ENCODE results near the gene SLC25A45. TPM values are rescaled to one million over a fixed set of nuclear protein-coding genes. Genes with fewer than 3 reads are reported as not detected.

The SLC25A45 gene
- total RNA-seq, 1 experiment from 2014 or later: 1.1 TPM

DNA sequence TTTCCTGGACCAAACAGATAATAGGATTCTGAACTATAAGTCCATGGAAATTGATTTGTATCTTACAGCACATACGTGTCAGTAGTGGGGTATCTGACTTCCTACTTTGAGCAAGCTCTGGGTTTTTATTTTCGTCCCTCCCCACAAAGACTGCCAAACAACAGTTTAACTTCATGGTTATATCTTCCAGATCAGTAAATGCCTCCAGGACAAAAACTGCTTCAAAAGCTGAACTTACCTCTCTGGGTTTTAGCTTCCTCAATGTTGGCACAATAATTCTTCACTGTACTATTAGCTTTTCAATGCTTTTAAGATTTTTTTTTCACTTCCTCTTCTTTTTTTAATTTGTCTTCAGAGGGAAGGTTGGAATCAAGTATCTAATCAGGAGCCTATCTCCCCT, 53.0 kb downstream of the SLC25A45 start:
- H3K14ac ChIP-seq (ENCODE audit: insufficient read depth, low read length): no peak overlapping the region
- H2BK12ac ChIP-seq (ENCODE audit: insufficient read length, low read depth, low read length): no peak overlapping the region
- H3K27me3 ChIP-seq (ENCODE audit: insufficient read depth, low read length): no peaks in the 10 kb centered on the region
- H2BK20ac ChIP-seq (ENCODE audit: low read depth, low read length, poor library complexity, severe bottlenecking): no peak overlapping the region
- H2AK5ac ChIP-seq (ENCODE audit: insufficient read length, low read length): no peak overlapping the region
- no peak overlapping the region for H3K23ac ChIP-seq (ENCODE audit: insufficient read length, low read depth, low read length)
- peaks cover 8 to 9% of the 10 kb centered on the region in 2 experiments for H3K4me1 Mint-ChIP-seq
- no peak overlapping the region for H3T11ph ChIP-seq (ENCODE audit: low read length)
- H4K5ac ChIP-seq (ENCODE audit: insufficient read length, low read depth, low read length): no peak overlapping the region
- peak overlapping the region; percentile 59 for H2AFZ ChIP-seq (ENCODE audit: low read length)
- TF ChIP-seq, protein P1, sequence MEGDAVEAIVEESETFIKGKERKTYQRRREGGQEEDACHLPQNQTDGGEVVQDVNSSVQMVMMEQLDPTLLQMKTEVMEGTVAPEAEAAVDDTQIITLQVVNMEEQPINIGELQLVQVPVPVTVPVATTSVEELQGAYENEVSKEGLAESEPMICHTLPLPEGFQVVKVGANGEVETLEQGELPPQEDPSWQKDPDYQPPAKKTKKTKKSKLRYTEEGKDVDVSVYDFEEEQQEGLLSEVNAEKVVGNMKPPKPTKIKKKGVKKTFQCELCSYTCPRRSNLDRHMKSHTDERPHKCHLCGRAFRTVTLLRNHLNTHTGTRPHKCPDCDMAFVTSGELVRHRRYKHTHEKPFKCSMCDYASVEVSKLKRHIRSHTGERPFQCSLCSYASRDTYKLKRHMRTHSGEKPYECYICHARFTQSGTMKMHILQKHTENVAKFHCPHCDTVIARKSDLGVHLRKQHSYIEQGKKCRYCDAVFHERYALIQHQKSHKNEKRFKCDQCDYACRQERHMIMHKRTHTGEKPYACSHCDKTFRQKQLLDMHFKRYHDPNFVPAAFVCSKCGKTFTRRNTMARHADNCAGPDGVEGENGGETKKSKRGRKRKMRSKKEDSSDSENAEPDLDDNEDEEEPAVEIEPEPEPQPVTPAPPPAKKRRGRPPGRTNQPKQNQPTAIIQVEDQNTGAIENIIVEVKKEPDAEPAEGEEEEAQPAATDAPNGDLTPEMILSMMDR (conservative IDR thresholded peaks at IDR 0.05): no peak
- no peaks in the 10 kb centered on the region for H3K79me1 ChIP-seq (ENCODE audit: insufficient read depth, low read depth, low read length, poor library complexity, severe bottlenecking)
- no peak overlapping the region for H3K9ac ChIP-seq (ENCODE audit: extremely low read depth, insufficient read length, low read length)
- no peak overlapping the region for H3K27ac ChIP-seq (ENCODE audit: insufficient read length, low read depth, low read length)
- no peaks in the 10 kb centered on the region for H4K20me1 ChIP-seq (ENCODE audit: control insufficient read depth, insufficient read depth, insufficient read length)
- no peaks in the 10 kb centered on the region for H3K4me1 ChIP-seq (ENCODE audit: insufficient read depth, low read length)
- H3K27me3 Mint-ChIP-seq (ENCODE audit: low read depth): peaks cover 4% of the 10 kb centered on the region
- no peak overlapping the region for H3K4me2 ChIP-seq (ENCODE audit: insufficient read depth, insufficient read length, low read length)
- no peak overlapping the region for H3K4me3 Mint-ChIP-seq
- no peak overlapping the region for H2BK5ac ChIP-seq (ENCODE audit: insufficient read length, low read length)
- H3K27ac Mint-ChIP-seq: no peak overlapping the region
- no peak overlapping the region for H3K4ac ChIP-seq (ENCODE audit: low read depth, low read length)
- peaks cover 2% of the 10 kb centered on the region for H3K23me2 ChIP-seq (ENCODE audit: insufficient read length, low read depth, low read length, poor library complexity, severe bottlenecking)
- DNase-seq: no peak
- no peak overlapping the region for H3K18ac ChIP-seq (ENCODE audit: insufficient read length, low read depth, low read length)
- peaks cover 0 to 1% (median 0%) of the 10 kb centered on the region in 3 experiments; a peak in 1 of 7 replicates for H3K36me3 Mint-ChIP-seq (ENCODE audit: insufficient read depth in 1 of 3, low read depth in 3 of 3)
- no peak overlapping the region for H2BK120ac ChIP-seq (ENCODE audit: low read depth, low read length, poor library complexity, severe bottlenecking)
- H2BK15ac ChIP-seq (ENCODE audit: low read depth, low read length): no peak overlapping the region
- peaks cover 2% of the 10 kb centered on the region; the same call in 1 of the 2 replicates for H3K79me2 ChIP-seq (ENCODE audit: insufficient read depth, low read length)
- H3K9me3 Mint-ChIP-seq: no peaks in the 10 kb centered on the region
- H4K8ac ChIP-seq (replicated peaks; ENCODE audit: insufficient read length, low read depth, low read length): no peak overlapping the region
- H4K91ac ChIP-seq (ENCODE audit: insufficient read length, low read depth, low read length): no peak overlapping the region
- no peak overlapping the region for H3K56ac ChIP-seq (ENCODE audit: insufficient read length, low read depth, low read length)
- H3K9me3 ChIP-seq (ENCODE audit: control insufficient read depth, low read depth, low read length): no peaks in the 10 kb centered on the region
- no CpG with 5 or more reads among the region's 2 CpGs for WGBS (ENCODE audit: extremely low coverage, insufficient read length, low lambda C conversion rate)

Data from H9 (cell line).